SU-DHL-6 (cell line): ENCODE data around the gene CACNA1C.

Source experiments
- CTCF ChIP-seq: fragments of 200-600 bp; sonication (generic); IDR thresholded peaks from one replicate; pipeline ENCODE4 v1.5.1; 2017; ENCODE audit warnings: antibody characterized with exemption, mild to moderate bottlenecking, low read length, moderate library complexity; ENCODE audit not compliant: insufficient read depth, poor library complexity, severe bottlenecking
- EZH2phosphoT487 ChIP-seq: fragments of 200-600 bp; sonication (generic), shearing (Covaris generic); conservative IDR thresholded peaks from 2 replicates; pipeline ENCODE4 v1.6.1; 2018; ENCODE audit warnings: mild to moderate bottlenecking, antibody characterized with exemption, low read length, moderate library complexity, mixed read lengths

GRCh38 chr12:2449586-2449985, 396.8 kb downstream of the CACNA1C start:
- TF ChIP-seq CTCF (no peak), EZH2phosphoT487 (no peak)
